Measurements from ENCODE around the gene RELT. TPM values are rescaled to one million over a fixed set of nuclear protein-coding genes. Genes with fewer than 3 reads are reported as not detected.
A peak's percentile ranks its signal among the peaks of the same experiment; 100 is the strongest.

RELT gene
- total and polyA plus RNA-seq, 10 donors: 13.5 to 79.8 (median 39.5) TPM

DNA sequence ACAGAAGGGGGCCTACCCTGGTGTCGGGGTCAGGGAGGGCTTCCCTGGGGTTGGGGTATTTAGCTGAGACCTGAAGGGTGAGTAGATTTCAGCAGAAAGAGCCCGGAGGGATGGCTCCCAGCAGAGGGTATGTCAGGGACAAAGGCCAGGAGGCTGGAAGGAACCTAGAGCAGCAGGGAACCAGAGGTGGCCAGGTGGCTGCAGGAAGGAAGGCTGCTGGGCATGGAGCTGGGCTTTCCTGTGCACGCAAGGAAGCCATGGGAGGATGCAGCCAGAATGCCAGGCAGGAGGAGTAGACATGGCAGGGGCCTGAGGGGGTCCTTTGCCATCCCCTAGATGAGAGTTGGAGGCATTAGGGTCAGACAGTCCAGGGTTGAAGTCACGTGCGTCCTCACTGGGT lies 27.4 kb upstream of the RELT start:
- intact Hi-C loops (cut with DNase I; ENCODE audit: low total_unique reads): no loop called here
- peaks cover 0 to 43% (median 19%) of the 10 kb centered on the region in 6 donors for H3K4me1 ChIP-seq
- DNase-seq: no peak
- TF ChIP-seq POLR2AphosphoS5 (IDR thresholded peaks at IDR 0.05) (no peak), POLR2A (IDR thresholded peaks at IDR 0.05) (no peak)
- TF ChIP-seq, protein P1, sequence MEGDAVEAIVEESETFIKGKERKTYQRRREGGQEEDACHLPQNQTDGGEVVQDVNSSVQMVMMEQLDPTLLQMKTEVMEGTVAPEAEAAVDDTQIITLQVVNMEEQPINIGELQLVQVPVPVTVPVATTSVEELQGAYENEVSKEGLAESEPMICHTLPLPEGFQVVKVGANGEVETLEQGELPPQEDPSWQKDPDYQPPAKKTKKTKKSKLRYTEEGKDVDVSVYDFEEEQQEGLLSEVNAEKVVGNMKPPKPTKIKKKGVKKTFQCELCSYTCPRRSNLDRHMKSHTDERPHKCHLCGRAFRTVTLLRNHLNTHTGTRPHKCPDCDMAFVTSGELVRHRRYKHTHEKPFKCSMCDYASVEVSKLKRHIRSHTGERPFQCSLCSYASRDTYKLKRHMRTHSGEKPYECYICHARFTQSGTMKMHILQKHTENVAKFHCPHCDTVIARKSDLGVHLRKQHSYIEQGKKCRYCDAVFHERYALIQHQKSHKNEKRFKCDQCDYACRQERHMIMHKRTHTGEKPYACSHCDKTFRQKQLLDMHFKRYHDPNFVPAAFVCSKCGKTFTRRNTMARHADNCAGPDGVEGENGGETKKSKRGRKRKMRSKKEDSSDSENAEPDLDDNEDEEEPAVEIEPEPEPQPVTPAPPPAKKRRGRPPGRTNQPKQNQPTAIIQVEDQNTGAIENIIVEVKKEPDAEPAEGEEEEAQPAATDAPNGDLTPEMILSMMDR (IDR thresholded peaks at IDR 0.05 in 8 of 11, conservative IDR thresholded peaks at IDR 0.05 in 3 of 11): no peak
- 76 to 94% (median 90%) methylated on average over 5 of the region's 5 CpGs for WGBS, 5 donors
- peaks cover 0 to 28% (median 0%) of the 10 kb centered on the region in 6 donors for H3K36me3 ChIP-seq
- no peak overlapping the region for H3K4me3 ChIP-seq
- H3K9me3 ChIP-seq: no peaks in the 10 kb centered on the region
- H3K27me3 ChIP-seq (replicated peaks in 1 of 7): no peaks in the 10 kb centered on the region
- no peak overlapping the region for H3K27ac ChIP-seq

DNA sequence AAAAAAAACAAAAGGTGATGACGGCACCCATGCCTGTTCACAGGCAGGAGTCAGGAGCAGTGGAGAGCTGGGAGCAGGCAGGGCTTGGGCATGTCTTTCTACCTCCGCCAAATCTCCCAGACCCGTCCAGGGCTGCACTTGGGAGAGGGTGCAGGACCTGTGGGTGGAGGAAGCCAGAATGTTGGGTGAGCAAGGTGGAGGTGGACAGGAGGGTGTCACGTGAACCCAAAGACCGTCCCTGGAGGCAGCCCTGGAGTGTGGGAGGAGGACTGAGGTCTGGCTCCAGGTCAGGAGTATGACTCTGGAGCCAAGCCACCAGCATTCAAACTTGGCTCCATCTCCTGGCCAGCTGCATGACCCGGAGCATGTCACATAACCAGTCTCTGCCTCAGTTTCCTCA lies 26.6 kb upstream of the RELT start:
- H3K4me3 ChIP-seq: no peak overlapping the region
- no peaks in the 10 kb centered on the region for H3K27me3 ChIP-seq (replicated peaks in 1 of 7)
- no peaks in the 10 kb centered on the region for H3K9me3 ChIP-seq
- 80 to 90% (median 86%) methylated on average over 4 to 6 of the region's 6 CpGs for WGBS, 5 donors
- intact Hi-C loops (cut with DNase I; ENCODE audit: low total_unique reads): loop anchor here (5.0 to 10.0 kb wide), 2 partner anchors 43 to 315 kb away; no protein-coding TSS in a partner anchor
- H3K36me3 ChIP-seq: peaks cover 0 to 33% (median 0%) of the 10 kb centered on the region in 6 donors
- H3K4me1 ChIP-seq: peaks cover 0 to 35% (median 15%) of the 10 kb centered on the region in 6 donors
- no peak for TF ChIP-seq POLR2A (IDR thresholded peaks at IDR 0.05)
- no peak for TF ChIP-seq POLR2AphosphoS5 (IDR thresholded peaks at IDR 0.05)
- TF ChIP-seq, protein P1 (IDR thresholded peaks at IDR 0.05 in 8 of 11, conservative IDR thresholded peaks at IDR 0.05 in 3 of 11): no peak
- DNase-seq: no peak
- H3K27ac ChIP-seq: no peak overlapping the region

DNA sequence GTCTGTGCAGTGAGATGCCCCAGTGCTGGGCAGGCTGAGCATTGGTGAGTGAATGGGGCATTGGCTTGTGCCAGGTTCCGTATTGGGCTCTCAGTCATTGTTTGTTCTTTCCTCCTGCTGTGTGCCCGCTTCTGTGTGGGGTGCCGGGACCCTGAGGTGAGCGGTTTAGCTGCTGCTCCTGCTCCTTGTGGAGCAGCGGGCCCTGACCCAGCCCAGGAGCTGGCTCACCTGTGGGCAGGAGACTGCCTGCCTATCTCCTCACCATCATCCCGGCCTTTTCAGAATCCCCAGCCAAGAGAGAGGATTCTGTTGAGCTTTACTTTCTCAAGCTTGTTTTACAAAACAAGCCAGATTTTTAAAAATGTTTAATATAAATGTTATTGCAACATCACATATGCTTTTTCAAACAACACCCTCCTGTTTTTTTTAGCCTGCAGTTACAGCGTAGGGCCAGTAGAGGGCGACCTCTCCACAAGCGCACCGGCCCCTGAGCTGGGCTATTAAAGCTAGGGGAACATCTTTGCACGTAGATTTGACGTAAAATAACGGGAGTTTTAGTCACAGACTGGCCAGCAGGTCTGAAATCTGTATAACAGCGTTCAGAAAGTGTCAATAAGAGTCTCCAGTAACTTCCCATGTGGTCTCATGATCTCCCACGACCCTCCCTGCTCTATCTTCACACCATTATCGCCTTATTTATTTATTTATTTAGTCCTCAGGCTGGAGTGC lies 25.1 kb upstream of the RELT start:
- WGBS, 5 donors: 27 to 35% (median 33%) methylated on average over 16 of the region's 16 CpGs
- Histone ChIP-seq H3K4me3 (no peak overlapping the region), H3K27ac (peak overlapping the region in 1 of 8 donors; percentile 21), H3K4me1 (peaks cover 0 to 23% (median 12%) of the 10 kb centered on the region in 6 donors), H3K9me3 (no peaks in the 10 kb centered on the region), H3K27me3 (replicated peaks in 1 of 7) (no peaks in the 10 kb centered on the region), H3K36me3 (peaks cover 0 to 43% (median 0%) of the 10 kb centered on the region in 6 donors)
- peak; percentile 88 for DNase-seq
- intact Hi-C loops (cut with DNase I; ENCODE audit: low total_unique reads): loop anchor here (5.0 to 10.0 kb wide), 2 partner anchors 41 to 314 kb away; no protein-coding TSS in a partner anchor
- TF ChIP-seq, protein P1 (IDR thresholded peaks at IDR 0.05 in 8 of 11, conservative IDR thresholded peaks at IDR 0.05 in 3 of 11): peak; percentile 89 to 97 (median 93)
- TF ChIP-seq POLR2AphosphoS5 (IDR thresholded peaks at IDR 0.05) (peak in 1 of 3 donors; percentile 53), POLR2A (IDR thresholded peaks at IDR 0.05) (no peak)

DNA sequence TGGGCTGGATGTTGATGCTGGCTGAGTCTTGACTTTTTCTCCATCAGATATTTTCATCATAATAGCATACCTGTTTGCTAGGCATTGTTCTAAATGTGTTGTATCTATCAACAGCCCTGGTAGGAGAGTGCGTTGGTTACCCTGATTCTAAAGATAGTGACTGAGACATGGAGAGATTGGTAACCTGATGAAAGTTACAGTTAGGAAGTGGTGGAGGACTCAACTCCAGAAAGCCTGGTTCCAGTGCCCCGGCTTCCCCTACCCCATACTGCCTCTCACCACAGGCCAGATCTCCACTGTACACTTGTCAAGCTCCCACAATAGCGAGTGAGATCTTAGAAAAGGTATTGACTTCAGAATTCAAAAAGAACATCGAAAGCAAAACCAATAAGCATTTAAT lies 22.8 kb upstream of the RELT start:
- 78 to 86% (median 82%) methylated on average over 4 of the region's 4 CpGs for WGBS, 5 donors
- Histone ChIP-seq H3K4me3 (no peak overlapping the region), H3K9me3 (no peaks in the 10 kb centered on the region), H3K4me1 (peaks cover 0 to 23% (median 12%) of the 10 kb centered on the region in 6 donors), H3K27me3 (replicated peaks in 1 of 7) (no peaks in the 10 kb centered on the region), H3K27ac (no peak overlapping the region), H3K36me3 (peaks cover 0 to 56% (median 0%) of the 10 kb centered on the region in 6 donors)
- TF ChIP-seq POLR2A (IDR thresholded peaks at IDR 0.05) (no peak), POLR2AphosphoS5 (IDR thresholded peaks at IDR 0.05) (no peak)
- TF ChIP-seq, protein P1 (IDR thresholded peaks at IDR 0.05 in 8 of 11, conservative IDR thresholded peaks at IDR 0.05 in 3 of 11): no peak
- intact Hi-C loops (cut with DNase I; ENCODE audit: low total_unique reads): loop anchor here (5.0 to 10.0 kb wide), 2 partner anchors 39 to 311 kb away; no protein-coding TSS in a partner anchor
- DNase-seq: no peak

All from spleen (tissue), 11 donors.